Activated CD4-positive, alpha-beta T cell treated with anti-CD3 and anti-CD28 coated beads, Interleukin-2, amount 50 U/mL, for 1 hour (primary cell): ENCODE data around the gene SLC7A7.
"Not testable (repeated sequence)": the region's sequence is repeated elsewhere in the genome, so short reads cannot be mapped to it uniquely, and the experiment has no call there.

ENCODE experiments used
- DNase-seq: peaks from one replicate; pipeline ENCODE4 v3.0.0-alpha.2; 2020

SLC7A7 gene

DNA sequence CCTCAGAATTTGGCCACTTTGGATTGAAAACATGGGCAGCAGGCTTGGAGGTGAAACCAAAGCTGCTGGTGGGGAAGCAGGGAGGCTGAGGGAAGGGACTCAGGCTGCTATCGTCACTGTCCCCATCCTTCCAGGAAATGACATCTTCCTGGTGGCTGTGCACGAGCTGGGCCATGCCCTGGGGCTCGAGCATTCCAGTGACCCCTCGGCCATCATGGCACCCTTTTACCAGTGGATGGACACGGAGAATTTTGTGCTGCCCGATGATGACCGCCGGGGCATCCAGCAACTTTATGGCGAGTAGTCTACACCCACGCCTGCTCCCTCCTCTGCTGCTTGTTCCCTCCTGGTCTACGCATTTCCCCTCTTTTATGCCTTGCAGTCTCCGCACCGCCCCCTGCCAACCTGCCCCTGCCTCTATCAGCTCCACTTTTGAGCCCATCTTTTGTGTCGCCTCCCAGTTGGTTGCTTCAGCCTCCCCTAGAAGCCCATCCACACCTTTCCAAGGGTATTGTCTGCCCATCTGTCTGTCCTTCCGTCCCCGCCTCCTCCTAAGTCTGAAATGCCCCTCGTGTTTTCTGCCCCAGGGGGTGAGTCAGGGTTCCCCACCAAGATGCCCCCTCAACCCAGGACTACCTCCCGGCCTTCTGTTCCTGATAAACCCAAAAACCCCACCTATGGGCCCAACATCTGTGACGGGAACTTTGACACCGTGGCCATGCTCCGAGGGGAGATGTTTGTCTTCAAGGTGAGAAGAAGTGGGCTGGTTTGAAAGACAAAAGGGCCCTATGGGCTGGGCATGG, 28.1 kb upstream of the SLC7A7 start:
- DNase-seq, result no peak

DNA sequence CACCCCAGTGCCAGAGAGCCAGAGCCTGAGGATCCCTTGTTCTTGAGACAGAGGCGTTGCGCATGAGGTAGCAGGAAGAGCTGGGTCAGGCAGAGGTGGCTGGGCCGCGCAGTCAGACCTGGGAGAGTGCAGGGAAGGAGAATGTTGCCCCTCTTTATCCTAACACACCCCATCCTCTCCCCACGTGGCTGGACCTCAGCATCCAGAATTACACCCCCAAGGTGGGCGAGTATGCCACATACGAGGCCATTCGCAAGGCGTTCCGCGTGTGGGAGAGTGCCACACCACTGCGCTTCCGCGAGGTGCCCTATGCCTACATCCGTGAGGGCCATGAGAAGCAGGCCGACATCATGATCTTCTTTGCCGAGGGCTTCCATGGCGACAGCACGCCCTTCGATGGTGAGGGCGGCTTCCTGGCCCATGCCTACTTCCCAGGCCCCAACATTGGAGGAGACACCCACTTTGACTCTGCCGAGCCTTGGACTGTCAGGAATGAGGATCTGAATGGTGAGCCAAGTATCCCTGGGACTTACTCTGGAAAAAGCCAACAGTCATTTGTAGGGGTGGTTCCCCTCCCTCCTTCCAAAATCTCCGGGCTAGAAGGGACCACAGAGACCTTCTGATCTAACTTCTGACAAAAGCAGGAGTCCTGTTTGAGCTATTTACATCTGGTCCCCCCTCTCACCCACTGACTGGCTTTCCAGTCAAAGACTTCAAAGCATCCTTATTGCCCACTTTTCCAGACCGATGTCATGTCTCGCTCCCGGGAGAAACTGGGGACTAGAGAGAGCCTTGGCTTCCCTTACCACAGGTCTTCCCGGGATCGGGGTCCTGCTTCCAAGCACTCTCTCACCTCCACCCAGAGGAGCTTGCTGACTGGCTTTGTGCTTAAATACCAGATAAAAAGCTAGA, 27.2 kb upstream of the SLC7A7 start:
- no peak for DNase-seq

DNA sequence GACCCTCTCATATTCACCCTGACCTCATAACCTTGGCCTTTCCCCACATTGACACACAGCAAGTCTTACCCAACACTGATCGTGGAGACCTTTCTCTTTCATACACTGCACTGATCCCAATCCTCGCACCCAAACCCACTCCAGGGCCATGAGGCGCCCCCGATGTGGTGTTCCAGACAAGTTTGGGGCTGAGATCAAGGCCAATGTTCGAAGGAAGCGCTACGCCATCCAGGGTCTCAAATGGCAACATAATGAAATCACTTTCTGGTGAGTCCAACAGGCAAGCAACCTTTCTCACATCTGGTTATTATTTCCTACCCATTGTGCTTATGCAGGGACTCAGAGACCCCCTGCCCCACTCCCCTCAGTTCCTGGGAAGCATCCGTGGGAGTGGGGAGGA, 26.5 kb upstream of the SLC7A7 start:
- DNase-seq, result no peak

DNA sequence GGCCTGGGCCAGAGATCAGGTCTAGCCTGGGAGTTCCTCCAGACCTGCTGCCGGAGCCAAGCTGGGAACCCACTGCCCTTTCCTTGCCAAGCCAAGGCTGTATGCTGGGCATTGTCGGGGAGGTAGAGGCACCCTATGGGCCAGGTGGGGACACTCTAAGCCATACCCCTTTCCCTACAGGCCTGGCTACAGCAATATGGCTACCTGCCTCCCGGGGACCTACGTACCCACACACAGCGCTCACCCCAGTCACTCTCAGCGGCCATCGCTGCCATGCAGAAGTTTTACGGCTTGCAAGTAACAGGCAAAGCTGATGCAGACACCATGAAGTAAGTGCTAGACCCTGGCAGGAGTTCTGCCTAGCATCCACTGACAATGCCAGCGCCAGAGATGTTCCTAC, 26.1 kb upstream of the SLC7A7 start:
- DNase-seq, result no peak

GRCh38 chr14:22839159-22839779, 24.0 kb upstream of the SLC7A7 start:
- DNase-seq, result no peak

- DNase-seq, result no peak
Observed at GRCh38 chr14:22838631-22839041, 23.4 kb upstream of the SLC7A7 start.

DNA sequence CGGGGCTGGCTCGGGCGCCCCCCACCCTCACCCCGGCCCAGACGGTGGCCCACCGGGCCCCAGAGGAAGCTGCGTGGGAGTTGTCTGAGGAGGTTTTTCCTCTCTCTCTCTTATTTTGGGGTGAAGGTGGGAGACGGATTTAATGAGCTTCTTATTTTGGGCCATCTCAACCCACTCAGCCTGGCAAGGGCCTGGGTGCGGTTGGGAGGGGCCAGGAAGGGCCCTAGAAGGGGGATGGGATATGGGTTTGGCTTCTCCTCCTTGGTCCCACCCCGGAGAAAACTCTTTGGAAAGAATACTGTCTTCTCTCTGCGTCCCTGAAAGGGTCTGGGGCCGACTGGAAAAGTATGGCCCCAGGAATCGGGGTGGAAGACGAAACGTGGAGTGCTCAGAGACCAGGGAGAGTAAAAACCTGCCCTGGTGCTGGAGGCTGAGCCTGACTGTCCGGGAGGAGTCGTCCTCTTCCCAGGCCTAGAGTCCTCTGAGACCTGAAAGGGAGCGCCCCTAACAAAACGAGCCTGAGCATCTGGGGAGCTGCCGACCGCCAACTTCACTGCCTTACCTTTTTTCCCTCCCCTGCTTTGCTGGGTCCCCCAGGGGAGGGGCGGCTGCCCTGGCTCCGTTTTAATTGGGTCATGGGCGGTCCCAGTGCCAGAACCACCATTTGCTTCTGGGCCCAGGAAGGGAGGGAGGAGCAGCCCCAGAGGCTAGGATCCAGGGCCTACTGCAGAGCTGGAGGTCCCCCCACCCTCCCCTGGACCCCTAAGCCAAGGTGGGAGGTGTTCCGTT, 22.7 kb upstream of the SLC7A7 start:
- DNase-seq, result no peak

- no peak for DNase-seq
Observed at GRCh38 chr14:22837114-22837749, 22.0 kb upstream of the SLC7A7 start.

GRCh38 chr14:22836301-22837113, 21.3 kb upstream of the SLC7A7 start, which contains the start of gene MMP14:
TSS of gene MMP14 (plus strand) at chr14:22836585. CDS start at chr14:22836818, 233 bp downstream.
- no peak for DNase-seq

GRCh38 chr14:22835505-22835904, 20.3 kb upstream of the SLC7A7 start:
- DNase-seq, result no peak

- no peak for DNase-seq
Observed at GRCh38 chr14:22830443-22831010, 15.3 kb upstream of the SLC7A7 start.

DNA sequence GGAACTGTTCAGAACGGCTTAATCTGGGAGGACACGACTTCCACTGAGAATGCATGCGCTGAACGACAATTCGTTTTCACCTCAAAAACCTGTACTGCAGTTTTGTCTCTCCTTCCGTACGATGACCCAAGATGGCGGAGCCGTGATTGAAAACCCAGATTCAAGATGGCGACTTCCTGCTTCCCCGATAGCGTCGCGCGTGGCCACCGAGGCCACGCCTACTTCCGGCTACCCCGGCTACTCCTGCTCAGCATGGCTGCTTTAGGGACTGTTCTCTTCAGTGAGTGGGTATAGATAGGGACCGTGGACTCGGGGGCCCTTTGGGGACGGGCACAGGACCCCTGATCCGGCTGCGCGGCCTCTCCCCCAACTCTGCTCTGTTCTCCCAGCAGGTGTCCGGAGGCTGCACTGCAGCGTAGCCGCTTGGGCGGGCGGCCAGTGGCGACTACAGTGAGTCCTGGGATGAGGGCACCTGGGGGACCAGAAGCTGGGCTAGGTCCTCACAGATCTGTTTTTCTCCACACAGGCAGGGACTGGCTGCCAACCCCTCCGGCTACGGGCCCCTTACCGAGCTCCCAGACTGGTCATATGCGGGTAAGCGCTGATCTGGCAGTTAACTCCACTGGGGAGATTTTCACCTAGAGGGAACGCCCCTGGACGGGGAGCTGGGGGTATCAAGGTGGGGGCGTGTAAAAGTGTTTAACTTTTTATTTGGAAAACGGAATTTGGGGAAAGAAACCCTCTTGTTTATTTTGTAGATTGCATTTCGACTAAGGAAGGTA, 14.6 kb upstream of the SLC7A7 start, which contains the start of gene MRPL52:
Gene MRPL52, plus strand, starts transcription at position 227 of the 782 bp plus-strand sequence. Its CDS starts 26 bp downstream, at position 253.
- peak; percentile 89 for DNase-seq

- not testable (repeated sequence) for DNase-seq
Observed at GRCh38 chr14:22829076-22829660, 13.9 kb upstream of the SLC7A7 start.

- DNase-seq, result no peak
Observed at GRCh38 chr14:22824711-22825359, 9.6 kb upstream of the SLC7A7 start.

DNA sequence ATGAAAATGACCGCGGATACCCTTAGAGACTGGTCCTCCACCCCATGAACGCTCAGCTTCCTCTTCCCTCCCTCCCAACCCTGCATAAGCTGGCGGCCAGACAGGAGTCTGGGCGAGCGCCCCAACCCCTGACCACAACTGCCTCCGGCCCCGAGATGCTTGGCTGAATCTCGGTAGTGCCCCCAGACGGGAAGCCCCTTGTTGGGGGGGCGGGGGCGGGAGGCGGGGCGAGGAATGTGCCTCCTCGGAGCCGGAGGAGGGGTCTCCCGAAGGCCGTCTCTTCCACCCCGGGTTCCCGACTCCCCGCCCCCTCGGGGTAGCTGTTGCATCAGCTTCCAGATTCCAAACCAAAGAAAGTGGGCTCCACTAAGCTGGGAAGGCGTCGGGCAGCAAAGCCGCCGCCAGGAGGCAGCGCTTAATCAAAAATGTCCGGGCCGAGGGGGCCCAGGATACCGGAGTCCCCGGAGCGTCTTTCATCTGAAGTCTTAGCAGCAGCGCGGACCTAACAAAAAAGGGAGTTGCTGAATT, 7.4 kb upstream of the SLC7A7 start:
- DNase-seq, result peak; percentile 65

GRCh38 chr14:22822016-22822570, 6.9 kb upstream of the SLC7A7 start:
- DNase-seq, result no peak

GRCh38 chr14:22821193-22822015, 6.2 kb upstream of the SLC7A7 start:
- DNase-seq, result no peak
